Stimulated activated CD8-positive, alpha-beta memory T cell treated with anti-CD3 and anti-CD28 coated beads, Interleukin-12 subunit alpha, Interleukin-12 subunit beta, amount 100 ng/mL, for 1 hour (primary cell): ENCODE measurements around the gene CCDC82.

ENCODE experiments used
- DNase-seq: peaks from one replicate; pipeline ENCODE4 v3.0.0-alpha.2; 2020; ENCODE audit warnings: low read depth

CCDC82 gene

GRCh38 chr11:96306933-96307775, 82.6 kb downstream of the CCDC82 start:
- no peak for DNase-seq

GRCh38 chr11:96306600-96306932, 83.1 kb downstream of the CCDC82 start:
- no peak for DNase-seq

- DNase-seq = no peak
Observed at GRCh38 chr11:96306071-96306470, 83.6 kb downstream of the CCDC82 start.

GRCh38 chr11:96303980-96304379, 85.7 kb downstream of the CCDC82 start:
- DNase-seq = no peak

GRCh38 chr11:96303064-96303463, 86.6 kb downstream of the CCDC82 start:
- no peak for DNase-seq
